Stimulated activated CD4-positive, alpha-beta T cell treated with anti-CD3 and anti-CD28 coated beads, Interleukin-15, amount 100 ng/mL, for 1 hour (primary cell): ENCODE data around the gene KCNMA1.

Source experiments
- DNase-seq, 2 donors: peaks; one replicate each; pipeline ENCODE4 v3.0.0-alpha.2; 2020; ENCODE audit warnings: low read depth in 1 of 2, low spot score in 1 of 2

Gene KCNMA1

GRCh38 chr10:77635402-77636227, 2.0 kb downstream of the KCNMA1 start:
- no peak for DNase-seq

DNA sequence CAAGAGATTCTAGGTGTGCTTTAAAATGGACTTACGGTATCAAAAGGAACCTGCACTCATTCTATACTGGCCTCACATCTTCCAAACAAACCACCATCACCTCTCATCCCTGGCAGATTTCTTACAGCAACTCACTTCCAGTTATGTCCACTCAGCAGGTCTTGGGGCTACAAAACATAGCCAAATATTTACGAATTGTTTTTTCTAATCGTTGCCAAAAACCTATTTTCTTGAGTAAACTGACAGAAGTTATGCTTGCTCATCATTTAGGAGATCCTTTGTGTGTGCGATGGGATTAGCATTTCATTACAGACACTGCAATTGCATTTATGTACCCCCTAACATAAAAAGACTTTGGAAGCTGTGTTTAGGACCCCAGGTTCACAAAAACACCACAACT, 2.7 kb downstream of the KCNMA1 start:
- no peak for DNase-seq

- no peak for DNase-seq
Measured at GRCh38 chr10:77633376-77633775, 4.2 kb downstream of the KCNMA1 start.

DNA sequence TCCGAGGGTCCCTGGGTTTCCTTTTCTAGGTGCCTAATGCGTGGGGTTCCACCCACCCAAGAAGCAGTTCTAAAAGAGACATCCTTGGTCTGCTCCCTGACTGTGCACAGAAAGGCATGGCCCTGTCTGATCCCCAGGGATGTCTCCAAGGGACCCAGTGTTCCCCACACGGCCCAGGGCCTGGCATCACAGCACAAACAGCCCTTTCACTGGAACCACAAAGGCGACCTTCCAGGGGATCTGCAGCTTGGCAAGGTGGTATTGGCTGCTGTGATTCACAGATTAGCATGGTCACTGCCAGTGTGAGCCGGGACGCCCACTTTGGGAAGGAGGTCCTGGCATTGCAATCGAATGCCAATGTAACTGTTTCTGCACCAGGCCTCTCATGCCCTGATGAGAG, 6.4 kb downstream of the KCNMA1 start:
- DNase-seq = no peak

- no peak for DNase-seq
Measured at GRCh38 chr10:77630507-77630848, 7.1 kb downstream of the KCNMA1 start.

DNA sequence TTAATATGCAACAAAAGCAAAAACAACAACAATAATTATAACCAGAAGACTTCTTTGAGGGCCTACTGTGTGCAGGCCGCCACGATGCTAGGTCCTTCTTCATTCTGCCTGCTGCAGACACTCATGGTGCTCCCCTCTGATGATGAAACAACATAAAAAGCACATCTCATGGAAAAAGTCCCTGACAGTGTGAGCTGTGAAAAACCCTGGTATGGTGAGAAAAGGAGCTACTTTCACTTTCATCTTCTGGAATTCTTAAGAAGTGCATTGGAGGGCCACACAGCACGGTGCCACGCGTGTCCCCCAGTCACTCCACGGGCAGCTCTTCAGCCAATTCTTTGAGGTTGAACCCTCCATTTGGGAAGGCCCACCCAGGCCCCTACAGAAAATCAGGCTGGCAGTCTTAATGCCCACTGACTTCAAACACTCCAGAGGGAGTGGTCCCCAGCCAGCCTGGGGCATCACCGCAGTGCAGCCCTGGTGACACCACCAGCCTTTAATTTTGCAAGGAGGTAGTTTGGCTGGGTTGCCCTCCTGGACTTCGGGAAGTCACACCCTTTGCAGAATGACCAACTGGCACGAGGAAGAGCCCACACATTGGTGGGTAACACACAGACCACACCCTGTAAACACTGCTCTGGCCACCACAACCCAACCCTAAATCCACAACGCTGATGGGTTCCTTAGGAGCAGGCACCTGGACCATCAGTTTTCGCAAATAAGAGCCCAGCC, 7.7 kb downstream of the KCNMA1 start:
- DNase-seq = no peak

- no peak for DNase-seq
Measured at GRCh38 chr10:77628906-77629730, 8.5 kb downstream of the KCNMA1 start.

DNA sequence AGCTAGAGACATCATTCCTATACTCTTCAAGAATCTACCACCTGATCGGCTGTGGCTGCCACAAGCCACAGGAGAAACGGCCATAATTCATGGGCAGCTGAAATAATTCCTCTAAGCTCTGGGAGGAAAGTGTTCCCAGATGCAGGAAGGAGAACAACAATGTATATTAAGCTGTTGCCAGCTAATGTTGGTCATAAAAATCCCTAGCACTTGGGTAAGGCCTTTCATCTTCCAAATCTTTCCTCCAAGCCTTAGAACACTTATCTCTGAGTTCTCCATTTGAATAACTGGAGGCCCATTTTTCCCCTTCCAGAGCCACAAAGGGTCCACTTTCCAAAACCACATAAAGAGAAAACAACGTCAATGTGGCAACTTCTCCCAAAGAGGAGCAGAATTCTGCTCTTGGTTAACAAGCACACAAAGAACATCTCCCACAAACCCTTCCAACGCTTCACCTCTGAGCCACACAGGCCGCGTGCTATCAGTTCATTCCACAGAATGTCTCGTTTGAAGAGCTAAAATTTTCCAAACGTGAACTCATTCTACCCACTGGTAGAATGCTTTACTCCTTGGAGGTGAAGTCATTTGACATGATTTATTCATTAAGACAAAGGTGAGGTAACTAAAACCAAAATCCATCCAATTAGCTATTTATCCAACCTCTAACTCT, 11.2 kb downstream of the KCNMA1 start:
- DNase-seq = no peak

DNA sequence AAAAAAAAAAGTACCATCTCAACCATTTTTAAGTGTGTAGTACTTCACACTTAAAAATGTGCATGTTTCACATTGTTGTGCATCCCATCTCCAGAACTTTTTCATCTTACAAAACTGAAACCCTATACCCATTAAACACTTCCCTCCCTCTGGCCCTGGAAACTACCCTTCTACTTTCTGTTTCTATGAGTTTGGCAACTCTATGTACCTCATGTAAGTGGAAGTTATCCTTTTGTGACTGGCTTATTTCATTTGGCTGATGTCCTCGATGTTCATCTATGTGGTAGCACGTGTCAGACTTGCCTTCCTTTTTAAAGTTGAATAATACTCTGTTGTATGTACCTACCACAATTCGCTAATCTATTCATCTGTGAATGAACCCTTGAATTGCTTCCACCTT, 12.2 kb downstream of the KCNMA1 start:
- DNase-seq = no peak

GRCh38 chr10:77622889-77623291, 14.7 kb downstream of the KCNMA1 start:
- no peak for DNase-seq

GRCh38 chr10:77620731-77621130, 16.9 kb downstream of the KCNMA1 start:
- DNase-seq = no peak

GRCh38 chr10:77619964-77620703, 17.5 kb downstream of the KCNMA1 start:
- no peak for DNase-seq

- no peak for DNase-seq
Measured at GRCh38 chr10:77618117-77618516, 19.5 kb downstream of the KCNMA1 start.

- DNase-seq = no peak
Measured at GRCh38 chr10:77616766-77617165, 20.8 kb downstream of the KCNMA1 start.

DNA sequence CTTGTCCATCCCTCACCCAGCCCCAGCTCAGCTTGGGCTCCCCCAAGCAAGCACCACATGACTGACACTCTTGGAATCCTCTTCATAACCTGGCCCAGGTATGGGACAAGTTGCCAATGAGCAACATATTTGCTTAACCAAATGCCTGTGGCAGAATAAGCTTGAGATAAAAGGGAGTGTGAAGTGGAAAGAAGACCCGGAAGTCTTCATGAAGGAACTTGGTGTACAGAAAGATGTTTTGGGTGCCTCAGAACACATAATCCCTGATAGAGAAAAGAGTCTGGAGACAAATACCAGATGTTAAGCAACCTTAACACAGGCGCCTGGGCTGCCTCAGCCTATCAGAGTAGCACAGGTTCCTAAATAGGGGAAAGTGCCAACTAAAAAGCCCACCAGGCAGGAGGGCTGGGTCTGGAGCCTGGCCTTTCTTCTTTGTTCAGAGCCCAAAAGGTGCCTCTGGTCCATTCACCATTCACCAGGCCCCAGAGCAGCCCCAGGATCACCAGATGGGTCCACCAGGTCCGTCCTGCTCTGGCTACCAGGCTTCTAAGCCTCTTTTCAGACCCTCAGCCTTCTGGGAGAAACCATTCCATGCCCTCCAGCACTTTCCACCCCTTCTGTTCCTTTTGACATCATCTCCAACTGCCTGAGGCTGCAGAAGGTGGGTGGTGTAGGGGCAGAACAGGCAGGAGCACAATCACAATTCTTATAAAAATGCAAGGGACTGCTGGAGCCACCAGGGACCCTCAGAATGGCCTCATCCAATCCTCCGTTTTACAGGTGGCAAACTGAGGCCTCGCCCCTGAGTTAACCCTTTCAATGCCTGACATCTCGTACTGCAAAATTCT, 22.6 kb downstream of the KCNMA1 start:
- DNase-seq = no peak

- no peak for DNase-seq
Measured at GRCh38 chr10:77613476-77614130, 24.0 kb downstream of the KCNMA1 start.

DNA sequence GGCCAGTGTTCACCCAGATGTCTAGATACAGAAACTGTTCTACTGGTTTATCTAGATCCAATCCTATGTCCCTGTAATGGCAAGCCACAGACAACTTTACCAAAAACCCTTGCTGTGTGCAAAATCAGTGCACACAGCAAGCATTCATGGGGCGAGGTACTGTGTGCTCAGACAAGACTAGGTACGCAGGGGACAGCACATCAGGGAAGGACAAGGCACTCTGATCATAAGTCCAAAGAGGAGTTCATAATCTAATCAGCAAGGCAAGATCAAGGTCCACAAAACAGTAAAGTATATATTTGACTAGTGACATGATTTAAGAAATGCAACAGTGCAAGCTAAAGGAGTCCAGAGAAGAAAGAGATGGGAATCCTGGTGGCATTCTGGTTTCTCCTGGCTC, 25.9 kb downstream of the KCNMA1 start:
- DNase-seq = no peak

- no peak for DNase-seq
Measured at GRCh38 chr10:77611221-77611620, 26.4 kb downstream of the KCNMA1 start.

DNA sequence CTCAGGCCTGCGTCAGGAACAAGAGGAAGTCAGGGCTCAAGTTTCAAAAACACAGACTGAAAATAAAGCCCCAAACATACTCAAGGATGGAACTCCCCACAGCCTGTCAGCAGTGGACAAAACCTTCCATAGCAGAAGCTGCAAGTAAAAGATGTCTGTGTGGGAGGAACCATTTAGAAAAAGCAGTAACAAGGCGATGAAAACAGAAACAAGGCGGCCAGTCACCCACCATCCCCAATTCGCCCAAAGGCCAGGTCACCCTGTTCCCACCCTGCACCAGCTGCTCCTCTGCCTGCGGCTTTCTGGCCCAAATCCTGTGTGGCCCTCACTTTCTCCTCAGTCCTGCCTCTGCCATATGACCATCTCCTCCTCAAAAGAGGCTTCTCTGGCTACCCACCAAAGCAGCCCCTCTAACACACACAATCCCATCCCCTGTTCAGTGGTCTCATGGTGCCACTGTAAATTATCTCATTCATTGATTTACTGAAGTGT, 27.8 kb downstream of the KCNMA1 start:
- no peak for DNase-seq
